Stomach (tissue), 4 donors: ENCODE measurements around the gene PWWP2A.

ENCODE experiments used
- CTCF ChIP-seq, 7 experiments: fragments of 450-650 bp in 4 of 7; fragments of 200-600 bp in 3 of 7; sonication (generic) in 3 of 7; IDR thresholded peaks; one replicate each; pipeline ENCODE4 v1.5.1; 2016 to 2019; ENCODE audit warnings: antibody characterized with exemption in 7 of 7, control low read depth in 2 of 7, mild to moderate bottlenecking in 1 of 7
- POLR2AphosphoS5 ChIP-seq, 3 donors: sonication (generic); formaldehyde crosslinking; IDR thresholded peaks; one replicate each; pipeline ENCODE4 v1.6.1; 2016; ENCODE audit warnings: antibody characterized with exemption in 3 of 3

- TF ChIP-seq POLR2AphosphoS5 (IDR thresholded peaks at IDR 0.05) = no peak
- TF ChIP-seq CTCF (IDR thresholded peaks at IDR 0.05) = no peak
Observed at GRCh38 chr5:160167624-160168165, 48.4 kb upstream of the PWWP2A start.
